NCI-H2029 treated with DMSO at 0.1 percent for 48 hours (cell line): ENCODE data around the gene NRG2.

Experiments used
- DNase-seq: peaks from one replicate; lab custom pipeline; 2025; lab: John Stamatoyannopoulos, UW

NRG2 gene

DNA sequence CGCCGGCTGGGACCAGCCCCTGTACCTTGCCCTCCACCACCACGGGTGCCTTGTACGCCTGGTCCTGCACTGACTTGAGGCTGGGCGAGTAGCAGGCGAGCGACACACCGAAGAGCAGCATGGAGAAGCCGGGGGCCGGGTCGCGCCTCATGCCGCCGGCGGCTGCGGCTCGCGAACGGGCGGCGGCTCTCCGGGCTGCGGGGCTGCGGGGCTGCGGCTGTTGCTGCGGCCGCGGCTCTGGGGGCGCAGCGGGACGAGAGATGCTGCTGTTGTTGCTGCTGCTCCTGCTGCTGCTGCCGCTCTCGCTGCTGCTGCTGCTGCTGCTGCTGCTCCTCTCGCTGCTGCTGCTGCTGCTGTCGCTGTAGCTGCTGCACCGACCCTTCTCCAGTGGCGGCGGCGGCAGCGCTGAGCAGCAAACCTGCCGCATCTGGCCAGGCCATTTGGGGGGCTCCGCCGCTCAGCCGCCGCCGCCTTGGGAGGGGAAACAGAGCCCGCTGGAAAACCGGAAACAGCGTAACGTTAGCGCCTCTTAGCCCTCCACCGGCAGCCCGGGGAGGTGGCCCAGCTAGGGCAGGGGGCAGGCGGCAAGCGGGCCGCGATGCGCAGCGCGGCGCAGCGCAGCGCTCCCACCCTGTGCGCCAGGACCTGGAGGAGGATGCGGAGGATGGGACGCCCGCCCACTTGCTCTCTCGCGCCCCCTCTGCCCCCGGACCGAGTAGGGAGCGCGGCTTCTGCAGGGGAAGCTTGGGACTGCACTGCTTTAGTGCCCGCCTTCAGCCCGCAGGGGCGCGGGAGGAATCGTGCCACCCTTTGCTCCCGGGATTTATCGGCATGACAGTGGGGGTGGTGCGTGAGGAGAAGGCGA lies at the start of gene NRG2:
TSS of gene NRG2 (minus strand) at position 657 of the 865 bp plus-strand sequence.
- DNase-seq = no peak

DNA sequence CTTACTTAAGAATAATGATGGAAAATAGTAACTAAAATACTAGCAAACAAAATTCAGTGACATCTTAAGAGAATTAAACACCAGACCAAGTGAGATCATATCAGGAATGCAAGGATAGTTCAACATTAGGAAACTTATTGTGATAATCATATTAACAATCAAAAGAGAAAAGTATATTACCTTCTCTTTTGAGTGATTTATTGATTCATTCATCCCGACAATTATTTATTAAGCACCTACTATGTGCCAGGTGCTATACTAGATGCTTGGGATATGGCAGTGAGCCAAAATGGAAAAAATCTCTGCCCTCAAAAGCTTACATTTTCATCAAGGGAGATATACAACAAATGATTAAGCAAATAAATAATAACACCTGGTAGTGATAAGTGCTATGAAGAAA lies 47.2 kb upstream of the NRG2 start:
- DNase-seq = no peak

GRCh38 chr5:140084541-140084940 lies 41.4 kb upstream of the NRG2 start:
- DNase-seq = no peak

GRCh38 chr5:140083650-140084049 lies 40.6 kb upstream of the NRG2 start:
- no peak for DNase-seq

DNA sequence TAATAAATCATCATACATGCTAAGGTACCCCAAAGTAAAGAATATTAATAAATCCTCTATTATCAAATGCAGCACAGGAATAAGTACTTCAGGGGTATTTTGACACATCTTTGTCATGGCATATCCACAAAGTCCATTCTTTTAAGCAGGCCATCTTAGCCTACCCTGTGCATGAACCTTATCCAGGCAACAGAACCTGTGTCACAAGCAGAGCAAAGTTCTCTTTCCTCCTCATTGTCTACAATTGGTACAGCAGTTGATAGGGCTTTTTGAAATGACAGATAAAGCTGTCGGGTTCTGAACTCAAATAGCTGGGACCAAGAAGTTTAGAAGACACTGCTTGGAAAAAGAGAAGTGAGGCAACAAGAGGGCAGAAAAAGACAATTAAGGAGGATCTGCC lies 40.0 kb upstream of the NRG2 start:
- no peak for DNase-seq

GRCh38 chr5:140076788-140077187 lies 33.7 kb upstream of the NRG2 start:
- DNase-seq = no peak

GRCh38 chr5:140076142-140076541 lies 33.0 kb upstream of the NRG2 start:
- DNase-seq = no peak

DNA sequence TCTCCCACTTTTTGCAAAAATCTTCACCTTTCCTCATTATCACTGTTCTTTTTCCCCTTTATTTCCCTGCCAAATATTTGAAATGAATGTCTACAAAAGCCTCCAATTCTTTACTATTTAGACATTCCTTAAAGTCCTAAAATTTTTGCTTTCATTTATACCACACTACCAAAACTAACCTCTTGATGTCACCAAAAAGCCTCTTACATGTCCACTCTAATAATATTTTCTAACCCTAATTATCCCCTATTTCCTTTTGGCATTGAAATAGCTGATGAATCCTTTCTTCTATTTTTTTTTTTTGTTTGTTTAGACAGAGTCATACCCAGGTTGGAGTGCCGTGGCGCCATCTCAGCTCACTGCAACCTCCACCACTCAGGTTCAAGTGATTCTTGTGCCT lies 32.3 kb upstream of the NRG2 start:
- DNase-seq = peak; percentile 43

DNA sequence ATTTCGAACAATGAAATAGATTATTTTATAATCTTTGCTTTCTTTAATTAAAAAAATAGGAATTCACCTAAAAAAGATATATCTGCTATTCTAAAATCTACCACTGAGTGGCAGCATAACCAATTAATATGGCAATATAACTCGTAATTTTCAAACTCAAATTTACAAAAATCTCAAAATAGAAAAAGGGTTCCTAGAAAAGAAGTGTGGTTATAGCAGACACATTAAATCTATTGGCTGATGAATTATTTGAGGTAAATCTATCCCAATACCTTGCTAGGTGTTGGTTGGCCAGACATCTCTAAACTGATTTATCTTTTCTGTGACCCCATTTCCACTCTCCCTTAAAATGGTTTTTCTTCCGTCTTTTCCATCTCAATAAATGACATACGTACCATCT lies 30.2 kb upstream of the NRG2 start:
- DNase-seq = peak; percentile 14

DNA sequence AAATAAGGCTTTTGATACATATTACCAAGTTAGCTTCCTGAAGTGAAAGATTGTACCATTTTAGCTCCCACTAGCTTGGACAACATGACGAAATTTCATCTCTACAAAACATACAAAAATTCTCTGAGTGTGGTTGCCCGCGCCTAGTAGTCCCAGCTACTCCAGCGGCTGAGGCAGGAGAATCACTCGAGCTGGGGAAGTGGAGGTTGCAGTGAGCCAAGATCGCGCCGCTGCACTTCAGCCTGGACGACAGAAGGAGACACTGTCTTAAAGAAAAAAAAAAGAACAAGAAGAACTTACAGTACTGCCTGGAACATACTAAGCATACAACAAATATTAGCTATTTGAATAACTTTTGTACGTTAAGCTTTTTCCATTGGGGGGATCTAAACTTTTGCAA lies 29.7 kb upstream of the NRG2 start:
- no peak for DNase-seq

- DNase-seq = no peak
Observed at GRCh38 chr5:140060816-140061215, 17.7 kb upstream of the NRG2 start.

DNA sequence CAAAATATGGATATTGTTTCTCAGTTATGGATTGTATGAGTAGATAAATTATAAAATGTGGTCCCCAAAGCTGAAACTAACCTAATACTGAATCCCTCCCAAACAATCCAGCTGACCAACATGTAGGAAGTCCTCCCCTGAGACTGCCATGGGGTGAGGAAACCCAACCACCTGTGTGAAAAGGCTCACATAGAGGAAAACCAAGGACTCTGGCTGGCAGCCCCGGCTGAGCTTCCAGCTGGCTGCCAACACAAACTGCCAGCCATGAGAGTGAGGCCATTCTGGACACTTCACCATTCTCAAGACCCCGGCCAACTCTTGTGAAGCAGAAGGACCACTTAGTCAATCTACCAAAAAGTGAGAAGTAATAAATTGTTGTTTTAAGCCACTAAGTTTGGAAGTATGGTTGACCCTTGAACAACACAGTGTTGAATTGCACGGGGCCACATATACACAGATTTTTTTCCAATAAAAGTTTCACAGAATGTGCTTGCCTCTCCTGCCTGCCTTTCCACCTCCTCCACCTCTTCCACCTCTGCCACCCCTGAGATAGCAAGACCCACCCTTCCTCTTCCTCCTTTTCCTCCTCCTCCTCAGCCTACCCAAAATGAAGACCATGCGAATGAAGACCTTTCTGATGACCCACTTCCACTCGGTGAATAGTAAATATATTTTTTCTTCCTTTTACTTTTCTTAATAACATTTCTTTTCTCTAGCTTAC lies 15.3 kb upstream of the NRG2 start:
- DNase-seq = no peak

GRCh38 chr5:140056880-140057279 lies 13.8 kb upstream of the NRG2 start:
- no peak for DNase-seq

- DNase-seq = no peak
Observed at GRCh38 chr5:140055152-140055551, 12.1 kb upstream of the NRG2 start.

GRCh38 chr5:140054086-140054689 lies 11.1 kb upstream of the NRG2 start:
- DNase-seq = peak; percentile 31

DNA sequence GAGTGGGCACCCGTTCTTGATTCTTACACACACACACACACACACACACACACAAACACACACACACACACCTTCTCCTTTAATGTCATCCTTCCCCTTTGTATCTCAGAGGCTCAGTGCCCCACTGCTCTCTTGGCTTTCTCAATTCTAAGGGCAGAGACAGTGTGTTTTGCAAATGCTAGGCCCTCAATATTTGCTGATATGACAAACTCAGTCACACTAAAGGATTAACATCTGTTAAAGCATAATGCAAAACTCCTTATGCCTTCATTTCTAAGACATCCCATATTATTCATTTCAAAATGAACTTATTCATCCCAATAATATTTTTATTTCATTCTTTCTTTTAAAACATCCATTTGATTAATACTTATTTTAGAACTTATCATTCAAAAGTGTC lies 8.9 kb upstream of the NRG2 start:
- DNase-seq = no peak

DNA sequence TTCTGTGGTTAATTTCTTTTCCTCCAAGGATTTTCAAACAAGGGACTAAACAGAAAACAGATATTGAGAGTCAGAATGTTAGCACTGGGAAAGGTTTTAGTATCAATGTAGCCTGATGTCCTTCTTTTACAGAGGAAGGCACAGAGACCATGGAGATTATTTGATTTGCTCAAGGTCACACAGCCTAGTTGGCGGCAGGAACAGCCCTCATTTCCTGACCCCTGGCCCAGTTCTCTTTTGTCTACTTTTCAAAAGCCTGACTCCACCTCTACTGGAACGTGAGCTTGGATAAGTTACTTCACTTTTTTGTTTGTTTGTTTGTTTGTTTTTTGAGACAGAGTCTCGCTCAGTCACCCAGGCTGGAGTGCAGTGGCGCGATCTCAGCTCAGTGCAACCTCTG lies 6.6 kb upstream of the NRG2 start:
- no peak for DNase-seq

- DNase-seq = no peak
Observed at GRCh38 chr5:140049205-140049604, 6.1 kb upstream of the NRG2 start.

DNA sequence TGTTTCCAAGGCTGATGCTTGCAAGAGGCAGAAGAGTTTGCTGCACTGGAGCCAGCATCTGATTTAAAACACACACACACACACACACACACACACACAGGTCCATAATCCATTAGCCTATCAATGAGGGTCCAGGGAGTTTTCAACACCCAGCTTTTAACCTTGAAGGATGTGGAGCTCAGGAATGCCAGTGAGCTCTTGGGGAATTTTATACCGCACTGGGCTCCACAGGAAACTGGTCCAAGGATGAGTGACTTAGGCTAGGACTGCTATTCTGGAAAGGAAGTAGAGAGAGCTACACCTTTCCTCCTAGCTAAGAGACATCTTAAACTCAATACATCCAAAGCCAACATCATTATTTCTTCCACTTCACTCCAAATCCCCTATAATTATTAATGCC lies 942 bp upstream of the NRG2 start:
- no peak for DNase-seq

- no peak for DNase-seq
Observed at GRCh38 chr5:140043508-140043872, 391 bp upstream of the NRG2 start.

GRCh38 chr5:140042393-140042642 lies 781 bp downstream of the NRG2 start:
- DNase-seq = no peak

DNA sequence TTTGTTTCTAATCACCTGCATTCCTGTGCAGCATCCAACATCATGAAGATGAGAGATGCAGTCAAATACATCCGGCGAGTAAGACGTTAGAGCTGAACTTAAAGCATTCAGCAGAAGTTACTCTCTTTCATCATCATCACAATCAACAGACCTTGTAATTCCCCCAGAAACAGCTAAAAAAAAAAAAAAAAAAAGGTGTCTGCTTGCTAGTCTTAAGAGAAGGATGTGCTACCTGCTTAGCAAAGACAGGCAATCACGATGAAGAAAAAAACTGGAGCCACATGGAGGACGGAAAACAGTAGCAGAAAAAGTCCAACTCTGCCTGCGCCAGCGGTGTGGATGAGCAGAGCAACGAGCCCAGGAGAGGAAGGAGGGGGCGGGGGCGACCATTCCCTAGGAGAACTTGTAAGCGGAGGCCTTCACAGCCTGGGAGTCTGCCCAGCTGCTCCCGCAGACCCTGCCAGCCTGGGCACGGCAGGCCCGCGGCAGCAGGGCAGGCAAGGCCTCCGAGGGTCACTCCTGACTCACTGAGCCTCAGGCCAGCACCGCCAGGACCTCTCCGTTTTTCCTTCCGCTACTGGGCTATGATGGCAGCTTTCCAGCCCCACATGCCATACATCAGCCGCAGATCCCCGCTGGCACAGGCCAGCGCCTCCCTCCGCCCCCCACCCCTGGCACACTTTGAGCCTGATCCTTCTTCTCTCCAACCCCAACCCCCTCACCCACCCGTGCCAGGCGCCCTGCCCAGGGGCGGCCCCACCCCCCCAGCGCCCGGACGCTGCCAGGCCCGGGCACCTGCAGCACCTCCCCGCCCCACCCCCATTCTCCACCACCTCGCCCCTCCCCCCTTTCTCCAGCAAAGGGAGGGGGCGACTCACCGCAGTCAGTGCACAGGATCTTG lies 1.4 kb downstream of the NRG2 start:
- DNase-seq = no peak
